ENCODE results near the gene C19orf18.

DNA sequence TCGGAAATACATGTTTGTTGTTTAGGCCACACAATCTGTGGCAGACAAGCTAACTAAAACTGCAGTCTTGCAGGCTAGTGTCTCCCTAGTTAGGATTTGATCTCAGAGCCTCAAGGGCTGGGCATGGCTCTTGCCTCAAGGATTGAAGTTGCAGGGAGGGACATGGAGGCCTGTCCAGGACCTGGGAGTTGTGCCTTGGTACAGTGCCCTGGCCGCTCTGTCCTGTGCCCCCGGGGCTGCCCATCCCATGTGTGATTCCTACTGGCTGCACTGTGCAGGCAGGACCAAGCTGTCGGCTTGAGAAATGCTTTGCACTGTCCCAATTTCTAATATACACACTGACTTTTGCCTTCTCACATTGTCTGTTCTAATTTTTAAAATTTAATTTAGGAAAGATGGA, 19.3 kb downstream of the C19orf18 start:
- no peak for TF ChIP-seq REST (IDR thresholded peaks at IDR 0.05; ENCODE audit: insufficient read depth in 1 of 2, low read depth in 2 of 2, low read length in 2 of 2)
- TF ChIP-seq POLR2AphosphoS5 (IDR thresholded peaks at IDR 0.05; ENCODE audit: low read depth, low read length): no peak
- TF ChIP-seq SIN3A (IDR thresholded peaks at IDR 0.05; ENCODE audit: borderline replicate concordance, insufficient read depth, low read length): no peak
- TF ChIP-seq TAF1 (IDR thresholded peaks at IDR 0.05; ENCODE audit: borderline replicate concordance, insufficient read depth, low read length): no peak

Measured in PFSK-1 (cell line).